Ovary (tissue), 3 donors: Measurements from ENCODE around the gene NAA10.

Source experiments
- CTCF ChIP-seq, 3 donors: fragments of 450-650 bp in 2 of 3; fragments of 200-600 bp in 1 of 3; IDR thresholded peaks; one replicate each; pipeline versions ENCODE4 v1.5.1 to v1.8.0; 2016 to 2022; ENCODE audit warnings: antibody characterized with exemption in 3 of 3, mild to moderate bottlenecking in 1 of 3
- EP300 ChIP-seq: sonication (generic); formaldehyde crosslinking; IDR thresholded peaks from one replicate; pipeline ENCODE4 v1.6.1; 2017; ENCODE audit warnings: antibody characterized with exemption
- POLR2A ChIP-seq: fragments of 450-650 bp; IDR thresholded peaks from one replicate; pipeline ENCODE4 v1.6.1; 2017; ENCODE audit warnings: antibody characterized with exemption, mild to moderate bottlenecking, moderate library complexity
- donor health status: DM: no; HTN: no; CAD: no.

- TF ChIP-seq CTCF (IDR thresholded peaks at IDR 0.05) (no peak), POLR2A (no peak), EP300 (no peak)
Measured at GRCh38 chrX:153926552-153926857, 8.3 kb downstream of the NAA10 start.
